ENCODE results near the gene PDE3A. TPM values are rescaled to one million over a fixed set of nuclear protein-coding genes. Genes with fewer than 3 reads are reported as not detected.
"Not testable (repeated sequence)": the region's sequence is repeated elsewhere in the genome, so short reads cannot be mapped to it uniquely, and the experiment has no call there.

Gene PDE3A
- total RNA-seq: 171 TPM
- long read RNA-seq, full-length matches to known transcripts: 45 of 98 reads
- long read RNA-seq, partial matches to known transcripts: 41 of 98 reads
- long read RNA-seq, other reads (novel, unspliced or antisense): 12 of 98 reads

GRCh38 chr12:20368114-20368650, at the start of gene PDE3A:
TSS of gene PDE3A (plus strand) at chr12:20368537. CDS start at chr12:20369285, 748 bp downstream.
- peak; percentile 52 for ATAC-seq
- DNase-seq: peak; percentile 84
- intact Hi-C loops (cut with micrococcal nuclease): loop anchor here (10.0 kb wide), 1 partner anchor 93 kb away; no protein-coding TSS in a partner anchor

GRCh38 chr12:20319366-20319765, 49.0 kb upstream of the PDE3A start:
- ATAC-seq (peak; percentile 80), DNase-seq (no peak)
- intact Hi-C loops (cut with micrococcal nuclease): no loop called here

- ATAC-seq: peak; percentile 87
- DNase-seq: no peak
- intact Hi-C loops (cut with micrococcal nuclease): no loop called here
These were observed 47.8 kb upstream of the PDE3A start for GRCh38 chr12:20320552-20320951.

DNA sequence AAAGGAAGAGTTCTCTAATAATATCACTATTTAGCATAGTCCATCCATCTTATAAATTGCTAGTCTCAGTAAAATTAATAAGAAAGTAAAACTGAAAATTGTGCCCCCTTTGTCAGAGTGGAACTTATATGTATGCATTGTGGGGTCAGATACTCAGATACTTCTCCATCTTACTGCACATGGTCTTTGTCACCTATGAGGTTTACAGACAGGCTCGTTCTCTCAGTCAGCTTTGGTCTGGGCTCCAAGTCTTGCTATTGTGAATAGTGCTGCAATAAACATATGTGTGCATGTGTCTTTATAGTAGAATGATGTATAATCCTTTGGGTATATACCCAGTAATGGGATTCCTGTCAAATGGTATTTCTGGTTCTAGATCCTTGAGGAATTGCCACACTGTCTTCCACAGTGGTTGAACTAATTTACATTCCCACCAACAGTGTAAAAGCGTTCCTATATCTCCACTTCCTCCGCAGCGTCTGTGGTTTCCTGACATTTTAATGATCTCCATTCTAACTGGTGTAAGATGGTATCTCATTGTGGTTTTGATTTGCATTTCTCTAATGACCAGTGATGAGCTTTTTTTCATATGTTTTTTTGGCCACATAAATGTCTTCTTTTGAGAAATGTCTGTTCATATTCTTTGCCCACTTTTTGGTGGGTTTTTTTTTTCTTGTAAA, 37.4 kb upstream of the PDE3A start:
- ATAC-seq; intact Hi-C loops (cut with micrococcal nuclease); DNase-seq: not testable (repeated sequence)

GRCh38 chr12:20339060-20339459, 29.3 kb upstream of the PDE3A start:
- no peak for ATAC-seq
- intact Hi-C loops (cut with micrococcal nuclease): no loop called here

GRCh38 chr12:20342111-20342510, 26.2 kb upstream of the PDE3A start:
- no peak for DNase-seq
- intact Hi-C loops (cut with micrococcal nuclease): no loop called here
- no peak for ATAC-seq

More at GRCh38 chr12:20339060-20339459, 29.3 kb upstream of the PDE3A start:
- no peak for DNase-seq

DNA sequence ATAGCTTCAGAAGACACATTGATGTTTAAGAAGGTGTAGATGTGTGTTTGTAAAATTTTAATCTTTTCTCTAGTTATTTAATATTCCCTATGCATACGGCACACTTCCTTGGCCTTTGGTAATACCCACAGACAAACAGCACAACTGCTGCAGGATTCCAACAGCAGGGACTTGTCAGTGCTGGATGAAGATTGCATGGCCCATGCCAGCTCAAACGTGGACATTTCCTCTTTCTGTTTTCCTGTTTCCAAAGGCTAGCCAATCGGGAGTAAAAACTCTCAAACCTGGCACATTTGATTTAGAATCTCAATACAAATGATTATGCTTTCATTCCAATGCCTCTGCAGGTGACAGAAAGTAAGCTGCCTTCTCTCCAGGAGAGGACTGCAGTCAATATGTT, 22.5 kb upstream of the PDE3A start:
- intact Hi-C loops (cut with micrococcal nuclease): no loop called here
- ATAC-seq (peak; percentile 25), DNase-seq (no peak)

DNA sequence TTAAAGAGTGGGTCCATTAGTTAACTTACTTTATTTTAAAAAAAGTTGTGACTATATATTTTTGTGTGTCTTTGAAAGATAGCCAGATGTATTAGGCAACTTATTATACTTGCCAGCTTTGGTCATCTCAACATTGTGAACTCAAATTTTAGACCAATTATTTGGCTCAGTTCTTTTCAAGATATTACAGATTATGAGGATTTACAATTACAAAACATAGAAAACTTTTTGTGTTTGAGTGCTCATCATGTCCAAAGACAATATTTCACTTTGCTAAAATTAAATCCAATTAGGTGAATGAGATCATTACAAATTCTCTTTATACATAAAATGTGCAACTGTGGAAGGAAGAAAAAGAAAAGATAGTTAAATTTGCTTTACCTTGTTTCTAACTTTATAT, 18.3 kb upstream of the PDE3A start:
- ATAC-seq: no peak
- intact Hi-C loops (cut with micrococcal nuclease): no loop called here
- no peak for DNase-seq

DNA sequence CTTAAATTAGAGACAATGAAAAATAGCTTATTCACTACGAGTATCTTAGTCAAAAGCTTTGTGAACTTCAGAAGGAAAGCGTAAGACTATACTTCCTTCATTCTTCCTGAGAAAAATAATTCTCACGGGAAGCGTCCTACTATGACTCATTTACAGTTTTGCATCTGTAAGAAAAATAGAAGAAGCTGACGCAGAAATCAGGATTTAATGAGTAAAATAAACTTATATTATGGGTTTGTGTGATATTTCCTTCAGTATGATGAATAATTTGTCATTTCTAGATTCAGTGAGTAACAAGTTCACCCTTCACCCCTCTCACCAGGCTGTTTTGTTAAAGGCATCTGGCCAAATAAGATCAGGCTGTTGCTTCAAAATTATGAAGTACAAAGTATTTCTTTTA, 17.8 kb upstream of the PDE3A start:
- ATAC-seq: peak; percentile 52
- no peak for DNase-seq
- intact Hi-C loops (cut with micrococcal nuclease): no loop called here

DNA sequence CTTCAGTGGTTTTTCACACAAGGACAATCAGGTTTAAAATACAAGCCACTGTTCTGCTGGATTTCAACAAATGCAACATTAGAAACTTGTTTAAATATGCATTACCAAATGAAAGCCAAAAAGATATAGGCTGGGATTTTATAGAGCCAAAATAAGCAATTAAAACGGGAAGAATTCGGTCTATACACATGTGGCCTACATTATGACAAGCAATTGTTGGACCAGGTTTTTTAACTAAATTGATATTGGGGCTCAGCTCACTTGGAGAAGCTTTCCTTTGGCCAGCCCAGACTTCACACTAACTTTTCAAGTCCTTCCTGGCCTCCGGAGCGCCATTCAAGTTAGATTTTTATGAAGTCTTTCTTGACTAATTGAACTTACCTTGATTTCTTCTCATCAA, 16.9 kb upstream of the PDE3A start:
- DNase-seq: no peak
- intact Hi-C loops (cut with micrococcal nuclease): no loop called here
- no peak for ATAC-seq

GRCh38 chr12:20356048-20356447, 12.3 kb upstream of the PDE3A start:
- ATAC-seq: peak; percentile 12
- intact Hi-C loops (cut with micrococcal nuclease): no loop called here

DNA sequence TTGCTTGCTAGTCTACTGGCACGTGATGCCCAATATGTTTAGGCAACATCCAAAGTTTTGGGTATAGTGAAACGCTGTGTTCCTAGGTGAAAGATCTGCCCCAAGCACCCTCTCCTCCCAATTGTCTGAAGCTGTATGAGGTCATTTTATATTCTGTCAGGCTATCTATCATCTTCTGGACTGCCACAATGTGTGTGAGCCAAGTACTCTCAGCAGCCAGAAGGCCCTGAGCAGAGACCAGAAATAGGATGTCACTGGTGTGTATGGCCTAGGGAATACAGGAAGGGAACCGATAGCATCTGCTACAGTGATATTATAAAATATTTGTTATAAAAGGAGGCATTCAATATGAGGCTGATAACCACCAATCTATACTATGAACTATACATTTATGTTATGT, 7.9 kb upstream of the PDE3A start:
- DNase-seq (no peak), ATAC-seq (peak; percentile 61)
- intact Hi-C loops (cut with micrococcal nuclease): loop anchor here (10.0 kb wide), 1 partner anchor 86 kb away; no protein-coding TSS in a partner anchor

More at GRCh38 chr12:20356048-20356447, 12.3 kb upstream of the PDE3A start:
- DNase-seq: no peak

- ATAC-seq: no peak
- intact Hi-C loops (cut with micrococcal nuclease): loop anchor here (10.0 kb wide), 1 partner anchor 87 kb away; no protein-coding TSS in a partner anchor
These were observed 6.9 kb upstream of the PDE3A start for GRCh38 chr12:20361416-20361815.

GRCh38 chr12:20364501-20364900, 3.8 kb upstream of the PDE3A start:
- no peak for DNase-seq
- ATAC-seq: peak; percentile 68
- intact Hi-C loops (cut with micrococcal nuclease): loop anchor here (10.0 kb wide), 1 partner anchor 90 kb away; no protein-coding TSS in a partner anchor

More at GRCh38 chr12:20361416-20361815, 6.9 kb upstream of the PDE3A start:
- DNase-seq: no peak

DNA sequence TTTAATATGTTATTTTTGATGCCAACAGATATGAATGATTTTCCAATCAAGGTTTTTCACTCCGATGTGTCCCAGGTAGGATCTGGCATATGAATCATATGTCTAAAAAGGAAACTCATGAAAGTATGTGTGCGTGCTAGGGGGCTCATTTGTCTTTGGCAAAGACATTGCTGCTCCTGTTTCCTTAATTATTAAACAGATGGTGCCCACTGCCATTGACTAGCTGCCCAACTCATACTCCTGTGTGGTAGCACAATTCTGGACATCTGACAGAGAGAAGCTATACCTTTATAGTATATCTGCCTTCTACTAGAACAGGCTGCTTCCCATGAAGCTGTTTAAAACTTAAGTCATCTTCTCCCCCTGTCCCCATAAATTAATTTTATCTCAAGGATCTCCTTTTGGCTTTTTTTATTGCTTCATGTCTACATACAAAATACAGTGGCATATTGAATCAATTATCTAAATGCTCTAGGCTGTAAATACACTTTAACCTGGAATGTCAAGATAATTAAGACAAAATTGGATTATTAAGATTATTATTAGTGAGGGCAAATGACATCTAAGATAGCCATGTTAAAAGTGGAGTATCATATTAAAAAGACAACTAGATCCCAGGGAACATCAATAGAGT, 1.4 kb upstream of the PDE3A start:
- ATAC-seq (no peak), DNase-seq (no peak)
- intact Hi-C loops (cut with micrococcal nuclease): loop anchor here (10.0 kb wide), 1 partner anchor 92 kb away; no protein-coding TSS in a partner anchor

GRCh38 chr12:20367583-20368113, 689 bp upstream of the PDE3A start:
- intact Hi-C loops (cut with micrococcal nuclease): loop anchor here (10.0 kb wide), 1 partner anchor 93 kb away; no protein-coding TSS in a partner anchor
- ATAC-seq (no peak), DNase-seq (no peak)

- ATAC-seq (peak; percentile 50), DNase-seq (peak; percentile 65)
- intact Hi-C loops (cut with micrococcal nuclease): loop anchor here (10.0 kb wide), 1 partner anchor 94 kb away; no protein-coding TSS in a partner anchor
These were observed 441 bp downstream of the PDE3A start for GRCh38 chr12:20368651-20369304.

DNA sequence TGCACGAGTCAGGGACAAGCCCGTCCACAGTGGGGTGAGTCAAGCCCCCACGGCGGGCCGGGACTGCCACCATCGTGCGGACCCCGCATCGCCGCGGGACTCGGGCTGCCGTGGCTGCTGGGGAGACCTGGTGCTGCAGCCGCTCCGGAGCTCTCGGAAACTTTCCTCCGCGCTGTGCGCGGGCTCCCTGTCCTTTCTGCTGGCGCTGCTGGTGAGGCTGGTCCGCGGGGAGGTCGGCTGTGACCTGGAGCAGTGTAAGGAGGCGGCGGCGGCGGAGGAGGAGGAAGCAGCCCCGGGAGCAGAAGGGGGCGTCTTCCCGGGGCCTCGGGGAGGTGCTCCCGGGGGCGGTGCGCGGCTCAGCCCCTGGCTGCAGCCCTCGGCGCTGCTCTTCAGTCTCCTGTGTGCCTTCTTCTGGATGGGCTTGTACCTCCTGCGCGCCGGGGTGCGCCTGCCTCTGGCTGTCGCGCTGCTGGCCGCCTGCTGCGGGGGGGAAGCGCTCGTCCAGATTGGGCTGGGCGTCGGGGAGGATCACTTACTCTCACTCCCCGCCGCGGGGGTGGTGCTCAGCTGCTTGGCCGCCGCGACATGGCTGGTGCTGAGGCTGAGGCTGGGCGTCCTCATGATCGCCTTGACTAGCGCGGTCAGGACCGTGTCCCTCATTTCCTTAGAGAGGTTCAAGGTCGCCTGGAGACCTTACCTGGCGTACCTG, 1.1 kb downstream of the PDE3A start:
- ATAC-seq (peak; percentile 82), DNase-seq (peak; percentile 92)
- intact Hi-C loops (cut with micrococcal nuclease): loop anchor here (10.0 kb wide), 1 partner anchor 95 kb away; no protein-coding TSS in a partner anchor

Data from left ventricle myocardium superior (tissue), 1 donor.